Astrocyte (in vitro differentiated cells and primary cell): Measurements from ENCODE around the gene AIP. TPM values are rescaled to one million over a fixed set of nuclear protein-coding genes. Genes with fewer than 3 reads are reported as not detected.

Source experiments
- DNase-seq: peaks from one replicate; pipeline ENCODE4 v3.0.0-alpha.2; 2010; ENCODE audit warnings: low read depth
- FAIRE-seq: peaks from 2 replicates; lab custom pipeline; 2011; peaks lifted over from hg19 to GRCh38; lab: Jason Lieb, UNC
- H2AFZ ChIP-seq: 2 replicates; pipeline ENCODE4 v1.6.0; 2012; ENCODE audit warnings: low read depth, low read length, inconsistent platforms
- H3K27ac ChIP-seq: 2 replicates; pipeline ENCODE4 v1.5.1; 2011; ENCODE audit warnings: low read depth, low read length, inconsistent platforms
- H3K27me3 ChIP-seq: 2 replicates; pipeline ENCODE4 v1.6.0; 2011; ENCODE audit warnings: low read length, inconsistent platforms; ENCODE audit not compliant: insufficient read depth
- H3K36me3 ChIP-seq: 2 replicates; pipeline ENCODE4 v1.5.1; 2011; ENCODE audit warnings: low read length, inconsistent platforms; ENCODE audit not compliant: insufficient read depth
- H3K4me1 ChIP-seq: 2 replicates; pipeline ENCODE4 v1.5.1; 2011; ENCODE audit warnings: low read length, inconsistent platforms; ENCODE audit not compliant: insufficient read depth
- H3K4me2 ChIP-seq: 2 replicates; pipeline ENCODE4 v1.6.0; 2012; ENCODE audit warnings: low read length, inconsistent platforms
- H3K4me3 ChIP-seq: 2 replicates; pipeline ENCODE4 v1.5.1; 2011; ENCODE audit warnings: low read depth, mild to moderate bottlenecking, low read length, inconsistent platforms; ENCODE audit not compliant: insufficient read depth
- H3K79me2 ChIP-seq: 2 replicates; pipeline ENCODE4 v1.6.0; 2012; ENCODE audit warnings: mild to moderate bottlenecking, low read length, inconsistent platforms; ENCODE audit not compliant: insufficient read depth
- H3K9ac ChIP-seq: 2 replicates; pipeline ENCODE4 v1.6.0; 2012; ENCODE audit warnings: mild to moderate bottlenecking, low read length, inconsistent platforms
- H3K9me3 ChIP-seq: 2 replicates; pipeline ENCODE4 v1.5.1; 2012; ENCODE audit warnings: low read depth, mild to moderate bottlenecking, low read length, inconsistent platforms; ENCODE audit not compliant: insufficient read depth
- H4K20me1 ChIP-seq: 2 replicates; pipeline ENCODE4 v1.6.0; 2012; ENCODE audit warnings: low read length, inconsistent platforms; ENCODE audit not compliant: insufficient read depth
- H3K27ac Mint-ChIP-seq: one replicate; pipeline ENCODE4 v1.8.0; 2021; ENCODE audit warnings: mild to moderate bottlenecking, mixed read lengths; ENCODE audit not compliant: unreplicated experiment
- H3K27me3 Mint-ChIP-seq: one replicate; pipeline ENCODE4 v1.8.0; 2021; ENCODE audit warnings: low read depth, mixed read lengths; ENCODE audit not compliant: unreplicated experiment
- H3K36me3 Mint-ChIP-seq: one replicate; pipeline ENCODE4 v1.8.0; 2021; ENCODE audit warnings: low read depth, mixed read lengths; ENCODE audit not compliant: unreplicated experiment
- H3K4me1 Mint-ChIP-seq: one replicate; pipeline ENCODE4 v1.8.0; 2021; ENCODE audit warnings: low read depth, mixed read lengths; ENCODE audit not compliant: unreplicated experiment
- H3K4me3 Mint-ChIP-seq: one replicate; pipeline ENCODE4 v1.8.0; 2021; ENCODE audit warnings: mild to moderate bottlenecking, moderate library complexity, mixed read lengths; ENCODE audit not compliant: unreplicated experiment
- H3K9me3 Mint-ChIP-seq: one replicate; pipeline ENCODE4 v1.8.0; 2021; ENCODE audit warnings: mild to moderate bottlenecking, mixed read lengths; ENCODE audit not compliant: unreplicated experiment
- CTCF ChIP-seq: IDR thresholded peaks from 2 replicates; pipeline ENCODE4 v1.5.1; 2011; ENCODE audit warnings: low read depth, mild to moderate bottlenecking, inconsistent platforms, low read length, moderate library complexity; ENCODE audit not compliant: insufficient read depth
- EZH2 ChIP-seq: IDR thresholded peaks from 2 replicates; pipeline ENCODE4 v1.6.1; 2012; ENCODE audit warnings: mild to moderate bottlenecking, low read length, inconsistent platforms; ENCODE audit not compliant: insufficient read depth
- total RNA-seq: library from RNA; stranded (reverse); gene quantifications from 2 replicates; pipeline ENCODE4 v1.2.1, GENCODE V29; 2021

Gene AIP
- total RNA-seq, 1 donor from 2014 or later = 43.6 TPM

GRCh38 chr11:67445515-67445914, 37.3 kb upstream of the AIP start:
- DNase-seq (no peak), FAIRE-seq (no peak)
- no peak overlapping the region for H3K27ac ChIP-seq
- Mint-ChIP-seq H3K27me3 (peaks cover 6% of the 10 kb centered on the region), H3K9me3 (no peaks in the 10 kb centered on the region), H3K4me3 (no peak overlapping the region), H3K4me1 (peaks cover 4% of the 10 kb centered on the region), H3K36me3 (no peaks in the 10 kb centered on the region), H3K27ac (no peak overlapping the region)
- no peak overlapping the region for H3K9ac ChIP-seq
- H3K36me3 ChIP-seq = no peaks in the 10 kb centered on the region
- no peaks in the 10 kb centered on the region for H3K9me3 ChIP-seq
- peaks cover 12% of the 10 kb centered on the region for H3K4me1 ChIP-seq
- H3K27me3 ChIP-seq = no peaks in the 10 kb centered on the region
- H2AFZ ChIP-seq = no peak overlapping the region
- H4K20me1 ChIP-seq = peaks cover 18% of the 10 kb centered on the region
- peaks cover 15% of the 10 kb centered on the region for H3K79me2 ChIP-seq
- TF ChIP-seq CTCF (no peak), EZH2 (no peak)
- H3K4me2 ChIP-seq = no peak overlapping the region
- no peak overlapping the region for H3K4me3 ChIP-seq

GRCh38 chr11:67448220-67448609, 34.6 kb upstream of the AIP start:
- H3K27me3 ChIP-seq = no peaks in the 10 kb centered on the region
- H3K9me3 Mint-ChIP-seq = no peaks in the 10 kb centered on the region
- peaks cover 3% of the 10 kb centered on the region for H3K4me1 ChIP-seq
- H3K9me3 ChIP-seq = no peaks in the 10 kb centered on the region
- peaks cover 11% of the 10 kb centered on the region for H3K27me3 Mint-ChIP-seq
- H3K36me3 ChIP-seq = no peaks in the 10 kb centered on the region
- no peak overlapping the region for H3K4me3 ChIP-seq
- DNase-seq = no peak
- no peak for FAIRE-seq
- no peaks in the 10 kb centered on the region for H4K20me1 ChIP-seq
- no peaks in the 10 kb centered on the region for H3K79me2 ChIP-seq
- no peak overlapping the region for H3K4me2 ChIP-seq
- no peak overlapping the region for H3K27ac Mint-ChIP-seq
- no peak overlapping the region for H3K4me3 Mint-ChIP-seq
- H2AFZ ChIP-seq = no peak overlapping the region
- H3K4me1 Mint-ChIP-seq = no peaks in the 10 kb centered on the region
- H3K27ac ChIP-seq = no peak overlapping the region
- no peak for TF ChIP-seq CTCF
- TF ChIP-seq EZH2 = no peak
- no peak overlapping the region for H3K9ac ChIP-seq
- H3K36me3 Mint-ChIP-seq = peaks cover 2% of the 10 kb centered on the region

GRCh38 chr11:67449116-67449844, 33.5 kb upstream of the AIP start:
- FAIRE-seq (no peak), DNase-seq (no peak)
- no peak for TF ChIP-seq CTCF
- no peak for TF ChIP-seq EZH2
- peak overlapping the region; percentile 64 for H3K27ac Mint-ChIP-seq
- no peaks in the 10 kb centered on the region for H3K9me3 Mint-ChIP-seq
- no peaks in the 10 kb centered on the region for H4K20me1 ChIP-seq
- no peak overlapping the region for H3K27ac ChIP-seq
- H3K9me3 ChIP-seq = no peaks in the 10 kb centered on the region
- H3K9ac ChIP-seq = no peak overlapping the region
- no peak overlapping the region for H3K4me2 ChIP-seq
- no peak overlapping the region for H3K4me3 Mint-ChIP-seq
- H3K4me1 ChIP-seq = no peaks in the 10 kb centered on the region
- no peak overlapping the region for H3K4me3 ChIP-seq
- H3K27me3 ChIP-seq = no peaks in the 10 kb centered on the region
- no peak overlapping the region for H2AFZ ChIP-seq
- peaks cover 2% of the 10 kb centered on the region for H3K36me3 Mint-ChIP-seq
- no peaks in the 10 kb centered on the region for H3K4me1 Mint-ChIP-seq
- H3K79me2 ChIP-seq = no peaks in the 10 kb centered on the region
- H3K27me3 Mint-ChIP-seq = peaks cover 11% of the 10 kb centered on the region
- no peaks in the 10 kb centered on the region for H3K36me3 ChIP-seq
